Measurements from ENCODE around the gene SLC28A1. TPM values are rescaled to one million over a fixed set of nuclear protein-coding genes. Genes with fewer than 3 reads are reported as not detected.
A peak's percentile ranks its signal among the peaks of the same experiment; 100 is the strongest.
"Not testable (repeated sequence)": the region's sequence is repeated elsewhere in the genome, so short reads cannot be mapped to it uniquely, and the experiment has no call there.

The SLC28A1 gene, protein sequence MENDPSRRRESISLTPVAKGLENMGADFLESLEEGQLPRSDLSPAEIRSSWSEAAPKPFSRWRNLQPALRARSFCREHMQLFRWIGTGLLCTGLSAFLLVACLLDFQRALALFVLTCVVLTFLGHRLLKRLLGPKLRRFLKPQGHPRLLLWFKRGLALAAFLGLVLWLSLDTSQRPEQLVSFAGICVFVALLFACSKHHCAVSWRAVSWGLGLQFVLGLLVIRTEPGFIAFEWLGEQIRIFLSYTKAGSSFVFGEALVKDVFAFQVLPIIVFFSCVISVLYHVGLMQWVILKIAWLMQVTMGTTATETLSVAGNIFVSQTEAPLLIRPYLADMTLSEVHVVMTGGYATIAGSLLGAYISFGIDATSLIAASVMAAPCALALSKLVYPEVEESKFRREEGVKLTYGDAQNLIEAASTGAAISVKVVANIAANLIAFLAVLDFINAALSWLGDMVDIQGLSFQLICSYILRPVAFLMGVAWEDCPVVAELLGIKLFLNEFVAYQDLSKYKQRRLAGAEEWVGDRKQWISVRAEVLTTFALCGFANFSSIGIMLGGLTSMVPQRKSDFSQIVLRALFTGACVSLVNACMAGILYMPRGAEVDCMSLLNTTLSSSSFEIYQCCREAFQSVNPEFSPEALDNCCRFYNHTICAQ
- 0.32 TPM for polyA plus RNA-seq (ENCODE audit: insufficient read length)

DNA sequence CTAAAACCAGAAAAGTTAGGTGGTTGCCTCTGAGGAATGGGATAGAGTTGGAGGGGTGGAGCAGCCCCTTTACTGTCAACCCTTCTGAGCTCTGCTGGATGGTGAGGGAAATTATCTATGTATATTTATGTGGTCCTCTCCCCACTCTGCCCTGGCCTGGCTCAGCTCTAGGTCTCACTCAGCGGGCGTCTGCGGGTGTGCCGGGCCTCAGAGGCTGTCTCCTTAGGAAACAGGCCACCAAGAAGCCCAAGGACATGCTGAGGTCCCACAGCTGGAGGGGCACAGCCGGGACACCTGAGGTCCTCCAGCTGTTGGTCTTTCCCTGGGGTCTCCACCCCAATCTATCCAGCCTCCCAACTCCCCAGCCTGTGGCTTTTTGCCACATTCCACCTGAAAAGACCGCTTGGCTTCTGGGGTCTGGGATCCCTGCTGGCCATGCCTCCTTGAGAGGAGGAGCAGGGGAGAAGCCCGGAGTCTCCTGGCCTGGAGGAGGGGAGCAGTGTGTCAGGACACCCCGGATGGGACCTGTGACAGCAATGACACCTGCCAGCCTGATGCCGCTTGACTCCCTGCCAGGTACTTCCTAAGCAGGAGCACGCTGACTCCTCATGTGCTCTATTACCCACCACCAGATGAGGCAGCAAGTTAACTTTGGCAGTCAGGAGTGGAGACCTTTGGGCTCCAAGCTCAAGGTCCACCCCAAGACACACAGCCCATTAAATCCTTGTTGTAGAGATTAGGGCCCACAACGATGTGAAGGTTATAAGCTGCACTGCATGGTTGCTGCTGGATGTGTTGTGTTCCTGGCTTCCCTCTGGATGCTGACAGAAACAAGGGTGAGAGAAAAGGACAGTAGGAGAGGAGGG lies at the start of gene SLC28A1:
SLC28A1 (plus strand) TSS at position 747 of the 866 bp plus-strand sequence. CDS start 3,099 bp downstream, outside the sequence.
- DNase-seq, result no peak

DNA sequence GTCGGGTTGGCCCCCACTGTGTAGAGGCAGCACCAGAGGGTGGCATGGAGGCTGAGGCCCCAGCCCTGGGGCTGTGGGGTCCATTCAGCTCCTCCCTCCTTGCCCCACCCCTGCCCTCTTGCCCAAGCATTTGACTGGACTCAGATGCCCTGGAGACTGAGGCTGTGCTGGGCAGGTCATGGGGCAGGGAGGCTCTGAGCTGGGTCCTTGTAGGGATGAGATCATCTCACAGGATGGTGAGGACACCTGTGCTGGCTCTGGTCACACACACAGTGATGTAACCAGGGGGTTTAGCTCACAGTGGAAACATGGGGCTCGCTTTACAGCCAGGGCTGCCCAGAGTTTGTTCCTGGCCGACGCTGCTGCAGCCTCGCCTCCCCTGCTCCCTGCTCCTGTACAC lies 49.5 kb upstream of the SLC28A1 start:
- DNase-seq, result no peak

DNA sequence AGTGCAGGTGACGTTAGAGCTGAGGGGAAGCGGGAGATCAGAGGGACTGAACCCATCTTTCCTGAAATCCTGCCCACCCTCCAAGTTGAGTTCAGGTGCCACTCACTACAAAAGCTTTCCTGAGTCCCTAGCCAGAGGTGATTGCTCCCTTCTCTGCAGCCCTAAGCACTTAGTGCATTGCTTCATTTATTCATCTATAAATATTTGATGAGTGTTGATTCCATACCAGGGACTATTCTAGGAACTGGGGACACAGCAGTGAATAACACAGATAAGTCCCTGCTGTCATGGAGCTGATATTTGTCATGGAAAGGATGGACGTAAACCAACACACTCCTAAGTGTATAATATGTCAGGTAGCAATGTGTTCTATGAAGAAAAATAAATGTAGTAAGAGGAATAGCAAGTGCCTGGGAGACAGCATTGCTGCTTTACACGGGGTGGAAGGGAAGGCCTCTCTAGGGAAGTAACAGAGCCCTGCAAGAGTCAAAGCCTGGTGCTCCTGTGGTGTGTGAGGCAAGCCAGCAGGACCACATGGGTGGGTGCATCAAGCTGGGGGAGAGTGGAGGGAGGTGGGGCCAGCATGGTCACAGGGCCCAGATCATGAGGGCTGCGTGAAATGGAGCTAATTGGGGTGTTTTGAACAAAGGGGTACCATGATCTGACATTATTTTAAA lies 48.7 kb upstream of the SLC28A1 start:
- no peak for DNase-seq

DNA sequence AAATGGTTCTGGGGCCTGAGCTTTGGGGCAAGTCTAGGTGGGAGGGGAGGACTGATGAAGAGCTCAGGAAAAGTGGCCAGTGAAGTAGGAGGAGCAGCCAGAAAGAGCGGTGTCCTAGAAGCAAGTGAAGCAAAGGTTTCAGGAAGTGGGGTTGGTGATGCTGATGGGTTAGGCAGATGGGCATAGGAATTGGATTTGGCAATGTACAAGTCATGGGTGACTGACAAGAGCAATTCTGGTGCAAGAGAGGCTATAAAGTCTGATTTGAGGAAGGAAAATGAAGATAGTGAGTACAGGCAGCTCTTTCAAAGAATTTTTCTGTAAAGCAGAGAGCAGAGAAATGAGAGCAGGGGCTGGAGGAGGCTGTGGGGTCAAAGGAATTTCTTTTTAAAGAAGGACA lies 47.6 kb upstream of the SLC28A1 start:
- DNase-seq, result no peak

DNA sequence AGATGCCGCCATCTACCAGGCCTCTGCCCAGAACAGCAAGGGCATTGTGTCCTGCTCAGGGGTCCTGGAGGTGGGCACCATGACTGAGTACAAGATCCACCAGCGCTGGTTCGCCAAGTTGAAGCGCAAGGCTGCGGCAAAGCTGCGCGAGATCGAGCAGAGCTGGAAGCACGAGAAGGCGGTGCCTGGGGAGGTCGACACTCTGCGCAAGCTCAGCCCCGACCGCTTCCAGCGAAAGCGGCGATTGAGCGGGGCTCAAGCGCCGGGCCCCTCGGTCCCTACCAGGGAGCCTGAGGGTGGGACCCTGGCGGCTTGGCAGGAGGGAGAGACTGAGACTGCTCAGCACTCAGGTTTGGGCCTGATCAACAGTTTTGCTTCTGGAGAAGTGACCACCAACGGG lies 44.7 kb upstream of the SLC28A1 start:
- no peak for DNase-seq

DNA sequence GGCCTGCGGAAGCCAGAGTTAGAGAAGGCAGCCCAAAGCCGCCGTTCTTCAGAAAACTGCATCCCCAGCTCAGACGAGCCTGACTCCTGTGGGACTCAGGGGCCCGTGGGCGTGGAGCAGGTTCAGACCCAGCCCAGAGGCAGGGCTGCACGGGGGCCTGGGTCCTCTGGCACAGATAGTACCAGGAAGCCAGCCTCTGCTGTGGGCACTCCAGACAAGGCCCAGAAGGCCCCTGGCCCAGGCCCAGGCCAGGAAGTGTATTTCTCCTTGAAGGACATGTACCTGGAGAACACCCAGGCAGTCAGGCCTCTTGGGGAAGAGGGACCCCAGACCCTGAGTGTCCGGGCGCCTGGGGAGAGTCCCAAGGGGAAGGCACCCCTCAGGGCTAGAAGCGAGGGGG lies 44.2 kb upstream of the SLC28A1 start:
- no peak for DNase-seq

DNA sequence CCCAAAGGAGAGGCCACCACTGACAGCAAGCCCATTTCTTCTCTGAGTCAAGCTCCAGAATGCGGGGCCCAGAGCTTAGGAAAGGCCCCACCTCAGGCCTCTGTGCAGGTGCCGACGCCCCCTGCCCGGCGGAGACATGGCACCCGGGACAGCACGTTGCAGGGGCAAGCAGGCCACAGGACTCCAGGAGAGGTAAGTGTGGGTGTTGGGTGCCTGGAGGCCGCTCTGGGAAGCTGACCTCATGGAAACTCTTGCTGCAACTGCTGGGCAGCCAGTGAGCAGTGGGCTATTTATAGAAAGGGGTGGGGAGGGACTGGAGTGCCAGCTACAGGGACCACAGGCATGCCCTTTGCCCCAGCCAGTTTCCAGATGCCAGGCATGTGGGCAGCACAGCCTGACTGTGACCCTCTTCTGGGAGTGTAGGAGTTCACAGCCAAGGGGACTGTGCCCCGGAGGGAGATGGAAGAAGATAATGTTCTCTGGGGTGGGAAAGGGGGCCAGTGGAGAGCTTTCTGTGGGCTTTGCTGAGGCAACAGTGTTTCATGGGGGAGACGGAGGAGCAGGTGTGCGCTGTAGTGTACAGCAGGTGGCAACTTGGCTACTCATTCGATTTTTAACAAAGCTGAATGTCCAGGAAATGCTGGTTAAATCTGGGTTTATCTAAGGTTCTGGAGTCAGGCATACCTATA lies 43.6 kb upstream of the SLC28A1 start:
- peak; percentile 48 for DNase-seq

DNA sequence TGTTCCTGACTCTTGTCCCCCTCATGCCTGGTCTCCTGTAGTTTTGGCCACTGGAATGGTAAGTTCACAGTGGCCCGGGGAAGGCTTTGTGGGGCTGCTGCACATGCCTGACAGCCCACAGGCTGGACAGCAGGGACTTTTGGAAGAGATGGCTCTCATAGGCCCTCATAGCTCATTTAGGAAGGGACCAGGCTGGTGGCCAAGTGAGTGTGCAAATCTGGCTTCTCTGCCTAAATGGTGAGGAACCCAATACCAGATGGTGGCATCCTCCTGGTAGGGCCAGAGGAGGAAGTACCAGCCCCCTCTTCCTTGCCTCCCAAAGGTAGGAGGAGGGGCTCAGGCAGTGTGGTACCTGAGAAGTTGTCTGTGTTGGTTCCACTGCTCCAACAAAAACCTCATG lies 41.7 kb upstream of the SLC28A1 start:
- no peak for DNase-seq

DNA sequence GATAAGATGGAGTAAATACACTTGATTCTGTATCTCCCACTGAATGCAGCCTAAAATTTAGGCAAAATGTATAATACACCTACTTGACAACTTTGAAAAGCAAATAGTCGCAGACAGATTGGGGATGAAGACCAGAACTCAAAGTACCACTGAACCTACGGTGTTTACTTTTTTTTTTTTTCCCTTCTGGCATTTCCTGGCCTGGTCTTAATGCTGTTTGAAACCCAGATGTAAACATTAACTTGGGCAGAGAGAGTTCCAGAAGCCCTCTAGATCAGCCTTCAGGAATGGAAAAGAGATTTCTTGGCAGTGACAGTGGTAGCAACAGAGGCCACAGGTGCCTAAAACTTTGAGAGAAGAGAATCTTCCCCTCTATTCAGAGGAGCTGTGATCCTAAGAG lies 39.5 kb upstream of the SLC28A1 start:
- no peak for DNase-seq

DNA sequence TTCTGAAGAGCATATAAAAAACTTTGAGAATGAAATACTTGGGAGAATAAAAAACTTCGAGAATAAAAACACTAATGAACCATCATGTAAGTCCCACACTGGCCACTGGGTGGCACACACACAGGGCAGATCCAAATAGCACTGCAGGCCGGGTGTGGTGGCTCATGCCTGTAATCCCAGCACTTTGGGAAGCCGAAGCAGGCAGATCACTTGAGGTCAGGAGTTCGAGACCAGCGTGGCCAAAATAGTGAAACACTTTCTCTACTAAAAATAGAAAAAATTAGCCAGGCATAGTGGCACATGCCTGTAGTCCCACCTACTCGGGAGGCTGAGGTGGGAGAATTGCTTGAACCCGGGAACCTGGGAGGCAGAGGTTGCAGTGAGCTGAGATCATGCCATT lies 38.8 kb upstream of the SLC28A1 start:
- DNase-seq, result not testable (repeated sequence)

DNA sequence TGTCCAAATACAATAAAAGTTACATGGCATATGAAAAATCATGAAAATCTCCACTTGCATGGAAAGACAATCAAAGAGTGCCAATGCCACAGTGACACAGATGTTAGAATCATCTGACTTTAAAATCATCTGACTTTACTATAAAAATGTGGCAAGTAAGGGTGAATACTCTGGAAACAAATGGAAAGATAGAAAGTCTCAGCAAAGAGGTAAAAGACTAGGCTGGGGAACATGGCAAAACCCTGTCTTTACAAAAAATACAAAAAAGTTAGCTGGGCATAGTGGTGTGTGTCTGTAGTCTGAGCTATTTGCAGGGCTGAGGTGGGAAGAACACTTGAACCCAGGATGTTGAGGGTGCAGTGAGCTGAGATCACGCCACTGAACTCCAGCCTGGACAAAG lies 38.2 kb upstream of the SLC28A1 start:
- no peak for DNase-seq

DNA sequence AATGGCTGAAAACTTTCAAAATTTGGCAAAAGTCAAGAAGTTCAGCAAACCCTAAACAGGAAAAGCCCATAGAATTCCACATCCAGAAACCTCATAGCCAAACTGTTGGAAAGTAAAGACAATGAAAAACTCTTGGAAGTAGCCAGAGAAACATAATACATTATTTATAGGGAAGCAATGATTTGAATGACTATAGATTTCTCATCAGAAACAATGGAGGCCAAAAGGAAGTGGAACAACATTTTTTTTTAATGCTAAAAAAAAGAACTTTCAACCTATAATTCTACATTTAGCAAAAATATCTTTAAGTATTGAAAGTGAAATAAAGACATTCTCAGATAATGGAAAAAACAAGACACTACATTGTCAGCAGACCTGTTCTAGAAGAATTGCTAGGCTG lies 37.1 kb upstream of the SLC28A1 start:
- no peak for DNase-seq

DNA sequence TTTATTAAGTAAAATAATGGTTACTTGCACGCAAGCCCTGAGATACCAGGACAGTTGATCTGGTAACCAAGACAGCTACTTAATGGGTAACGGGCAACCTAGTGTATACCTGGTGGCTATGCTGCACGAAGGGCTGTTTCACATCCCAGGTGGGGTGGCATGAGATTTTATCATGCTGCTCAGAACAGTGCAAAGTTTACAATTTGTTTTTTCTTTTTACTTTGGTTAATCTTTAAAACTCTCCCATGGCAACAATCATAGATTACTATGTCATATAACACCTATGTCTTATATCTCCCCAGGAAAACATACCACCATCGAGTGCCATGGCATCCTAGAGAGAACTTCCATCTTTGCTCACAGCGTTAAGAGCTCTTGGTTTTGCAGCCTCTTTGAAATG lies 32.2 kb upstream of the SLC28A1 start:
- DNase-seq, result no peak

DNA sequence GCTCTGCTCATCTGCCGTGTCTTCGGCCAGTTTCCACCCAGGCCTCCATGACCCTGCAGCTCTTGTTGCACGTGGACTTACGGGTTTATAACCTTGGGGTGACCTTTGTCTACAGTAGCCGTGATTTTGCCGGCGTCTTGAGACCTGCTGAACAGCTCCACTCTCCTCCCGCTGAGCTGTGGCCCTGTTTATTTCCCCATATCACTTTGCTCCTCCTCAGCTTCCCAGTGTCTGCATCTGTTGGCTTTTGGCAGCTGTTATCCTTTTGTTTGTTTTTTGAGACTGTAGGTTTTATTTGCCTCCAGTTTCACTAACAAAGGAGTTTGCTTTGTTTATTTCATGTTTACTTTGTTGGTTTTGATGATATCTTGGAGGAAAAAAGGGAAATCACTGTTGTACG lies 29.3 kb upstream of the SLC28A1 start:
- no peak for DNase-seq

DNA sequence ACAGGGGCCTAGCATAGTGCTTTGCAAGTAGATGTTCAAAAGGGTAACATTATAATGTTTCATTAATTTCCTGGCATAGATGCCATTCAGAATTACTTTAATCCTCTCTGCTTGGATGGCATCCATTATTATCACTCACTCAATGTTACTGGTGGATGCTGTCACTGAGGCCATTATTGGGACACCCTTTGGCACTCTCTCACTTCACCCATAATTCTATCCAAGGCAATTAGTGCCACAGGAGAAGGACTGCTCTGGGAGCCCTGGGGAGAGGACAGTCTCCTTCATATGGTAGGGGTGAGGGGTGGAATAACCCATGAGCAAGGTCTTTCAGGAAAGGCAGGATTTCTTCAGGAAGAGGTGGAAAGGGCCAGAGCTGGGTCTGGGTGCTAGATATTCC lies 28.7 kb upstream of the SLC28A1 start:
- DNase-seq, result no peak

DNA sequence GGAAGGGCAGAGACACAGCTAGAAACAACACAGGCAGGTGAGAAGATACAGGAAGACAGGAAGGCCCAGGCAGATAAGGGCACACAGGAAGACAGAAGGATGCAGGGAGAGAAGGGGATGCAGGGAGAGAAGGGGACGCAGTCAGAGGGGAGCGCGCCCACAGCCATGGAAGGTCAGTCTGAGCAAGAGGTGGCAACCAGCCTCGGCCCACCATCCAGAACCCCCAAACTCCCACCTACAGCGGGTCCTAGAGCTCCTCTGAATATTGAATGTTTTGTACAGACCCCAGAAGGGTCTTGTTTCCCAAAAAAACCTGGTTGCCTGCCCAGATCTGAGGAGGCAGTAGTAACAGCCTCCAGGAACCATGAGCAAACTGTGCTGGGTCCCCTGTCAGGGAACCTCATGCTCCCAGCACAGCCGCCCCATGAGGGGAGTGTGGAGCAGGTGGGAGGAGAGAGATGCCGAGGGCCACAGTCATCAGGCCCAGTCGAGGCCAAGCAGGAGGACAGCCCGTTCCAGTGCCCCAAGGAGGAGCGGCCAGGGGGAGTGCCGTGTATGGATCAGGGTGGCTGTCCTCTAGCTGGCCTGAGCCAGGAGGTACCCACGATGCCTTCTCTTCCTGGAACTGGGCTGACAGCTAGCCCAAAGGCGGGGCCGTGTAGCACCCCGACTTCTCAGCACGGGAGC lies 27.6 kb upstream of the SLC28A1 start:
- no peak for DNase-seq

DNA sequence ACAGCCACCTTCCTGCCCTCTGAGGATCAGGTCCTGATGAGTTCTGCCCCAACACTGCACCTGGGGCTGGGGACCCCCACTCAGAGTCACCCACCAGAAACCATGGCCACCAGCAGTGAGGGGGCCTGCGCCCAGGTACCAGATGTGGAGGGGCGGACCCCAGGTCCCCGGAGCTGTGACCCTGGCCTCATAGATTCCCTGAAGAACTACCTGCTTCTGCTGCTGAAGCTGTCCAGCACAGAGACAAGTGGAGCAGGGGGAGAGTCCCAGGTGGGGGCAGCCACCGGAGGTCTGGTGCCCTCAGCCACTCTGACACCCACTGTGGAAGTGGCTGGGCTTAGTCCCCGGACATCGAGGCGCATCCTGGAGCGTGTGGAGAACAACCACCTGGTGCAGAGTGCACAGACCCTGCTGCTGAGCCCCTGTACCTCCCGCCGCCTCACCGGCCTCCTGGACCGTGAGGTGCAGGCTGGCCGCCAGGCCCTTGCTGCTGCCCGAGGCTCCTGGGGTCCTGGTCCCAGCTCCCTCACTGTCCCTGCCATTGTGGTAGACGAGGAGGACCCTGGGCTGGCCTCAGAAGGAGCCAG lies 27.0 kb upstream of the SLC28A1 start:
- DNase-seq, result no peak

DNA sequence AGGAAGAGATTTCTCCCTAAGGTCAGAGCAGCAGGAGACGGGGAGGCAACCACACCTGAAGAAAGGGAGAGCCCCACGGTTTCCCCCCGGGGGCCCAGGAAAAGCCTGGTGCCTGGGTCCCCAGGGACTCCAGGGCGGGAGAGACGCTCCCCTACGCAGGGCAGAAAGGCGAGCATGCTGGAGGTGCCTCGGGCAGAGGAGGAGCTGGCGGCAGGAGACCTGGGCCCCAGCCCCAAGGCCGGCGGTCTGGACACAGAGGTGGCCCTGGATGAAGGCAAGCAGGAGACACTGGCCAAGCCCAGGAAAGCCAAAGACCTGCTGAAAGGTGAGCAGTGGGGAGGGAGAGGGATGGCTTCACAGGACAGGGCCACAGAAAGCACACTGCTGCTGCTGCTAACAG lies 26.2 kb upstream of the SLC28A1 start:
- DNase-seq, result no peak

DNA sequence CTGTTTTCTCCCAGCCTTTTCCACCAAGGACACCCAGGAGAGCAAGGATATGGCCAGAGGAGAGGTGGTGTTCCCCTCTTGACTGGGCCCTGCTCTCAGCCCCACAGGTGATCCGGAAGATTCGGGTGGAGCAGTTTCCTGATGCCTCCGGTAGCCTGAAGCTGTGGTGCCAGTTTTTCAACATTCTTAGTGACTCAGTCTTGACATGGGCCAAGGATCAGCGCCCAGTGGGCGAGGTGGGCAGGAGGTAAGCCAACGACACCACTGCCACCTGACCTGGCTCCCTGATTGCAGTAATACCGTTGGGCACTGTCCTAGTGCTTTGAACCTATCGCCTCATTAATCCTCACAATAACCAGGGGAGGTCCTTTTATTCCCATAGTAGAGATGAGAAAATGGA lies 25.3 kb upstream of the SLC28A1 start:
- no peak for DNase-seq

DNA sequence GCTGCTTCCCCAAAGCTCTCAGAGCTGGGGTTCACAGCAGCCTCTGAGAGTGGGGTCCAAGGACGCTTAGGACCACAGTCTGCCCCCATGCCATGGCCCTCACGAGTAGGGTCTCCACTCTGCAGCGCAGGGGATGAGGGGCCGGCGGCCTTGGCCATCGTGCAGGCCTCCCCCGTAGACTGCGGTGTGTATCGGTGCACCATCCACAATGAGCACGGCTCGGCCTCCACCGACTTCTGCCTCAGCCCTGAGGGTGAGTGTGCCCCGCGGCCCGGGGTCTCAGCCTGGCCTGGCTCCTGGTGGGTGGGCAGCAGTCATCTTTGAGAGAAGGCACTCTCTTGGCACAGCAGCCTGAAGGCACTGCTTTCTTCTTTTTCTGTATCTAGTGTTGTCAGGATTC lies 24.8 kb upstream of the SLC28A1 start:
- DNase-seq, result no peak

DNA sequence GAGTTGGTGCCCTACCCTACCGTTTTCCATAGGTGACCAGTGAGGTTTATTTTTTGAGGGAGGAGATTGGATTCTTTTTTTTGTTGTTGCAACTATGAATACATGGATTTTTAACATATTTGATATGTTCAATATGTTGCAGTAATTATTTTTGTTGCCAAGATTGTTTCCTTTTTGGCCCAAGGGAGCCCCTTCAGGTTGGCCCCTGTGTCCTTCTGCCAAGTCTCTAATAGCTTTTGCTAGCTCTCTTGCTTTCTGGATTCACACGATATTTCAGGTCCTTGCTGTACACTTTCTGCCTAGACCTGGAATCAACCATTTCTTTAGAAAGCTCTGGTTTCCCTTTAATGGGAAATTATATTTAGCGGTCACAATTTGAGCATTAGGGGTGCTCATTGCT lies 22.7 kb upstream of the SLC28A1 start:
- DNase-seq, result no peak
